ENCODE measurements around the gene CENPT. TPM values are rescaled to one million over a fixed set of nuclear protein-coding genes. Genes with fewer than 3 reads are reported as not detected.

The CENPT gene
- total and polyA plus RNA-seq, 2 of the 8 experiments (the other 6 are each of a cell fraction or from before 2014, with no cell fraction given), result 42.4 to 53.4 TPM

DNA sequence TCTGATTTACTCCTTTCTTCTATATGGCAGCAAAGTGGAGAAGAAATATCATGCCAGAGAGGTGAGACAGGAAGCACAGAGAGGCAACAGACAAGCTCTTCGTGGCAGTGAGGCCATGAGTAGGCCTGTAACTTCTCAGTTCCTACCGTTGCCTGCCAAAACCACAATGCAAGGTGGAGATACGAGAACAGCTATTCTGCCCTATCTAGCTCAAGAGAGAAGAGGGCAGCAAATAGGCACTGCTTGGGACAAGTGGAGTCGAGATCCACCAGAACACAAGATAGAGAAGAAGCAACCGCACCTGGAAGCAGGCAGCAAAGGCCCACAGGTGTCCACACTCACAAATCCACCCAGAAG, 66.0 kb downstream of the CENPT start:
- CTCF ChIA-PET (ENCODE audit: partially characterized antibody), result interaction anchor here (0.7 to 1.9 kb wide), 5 partner anchors 23 to 201 kb away, joined by 3 to 4 read pairs (median 3); no protein-coding TSS in a partner anchor
- TF ChIP-seq TEAD4 (IDR thresholded peaks at IDR 0.05; ENCODE audit: low read depth, low read length) (no peak), SIRT6 (IDR thresholded peaks at IDR 0.05; ENCODE audit: low read length) (no peak), POLR2A (IDR thresholded peaks at IDR 0.05; ENCODE audit: control extremely low read depth in 1 of 2, low read depth in 2 of 2, low read length in 2 of 2) (no peak), SP2 (IDR thresholded peaks at IDR 0.05; ENCODE audit: low read length) (no peak), RXRA (IDR thresholded peaks at IDR 0.05; ENCODE audit: insufficient read depth, low read depth, low read length) (no peak), RNF2 (IDR thresholded peaks at IDR 0.05; ENCODE audit: borderline replicate concordance, low read depth, low read length, missing control alignments, poor library complexity, severe bottlenecking) (no peak), ASH2L (IDR thresholded peaks at IDR 0.05; ENCODE audit: low read length) (no peak), POU5F1 (IDR thresholded peaks at IDR 0.05; ENCODE audit: low read depth, low read length) (no peak), CHD1 (IDR thresholded peaks at IDR 0.05; ENCODE audit: low read depth, low read length) (no peak), E2F6 (IDR thresholded peaks at IDR 0.05) (no peak)
- TF ChIP-seq, protein P1, sequence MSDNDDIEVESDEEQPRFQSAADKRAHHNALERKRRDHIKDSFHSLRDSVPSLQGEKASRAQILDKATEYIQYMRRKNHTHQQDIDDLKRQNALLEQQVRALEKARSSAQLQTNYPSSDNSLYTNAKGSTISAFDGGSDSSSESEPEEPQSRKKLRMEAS (IDR thresholded peaks at IDR 0.05), result no peak
- TF ChIP-seq, protein P2, sequence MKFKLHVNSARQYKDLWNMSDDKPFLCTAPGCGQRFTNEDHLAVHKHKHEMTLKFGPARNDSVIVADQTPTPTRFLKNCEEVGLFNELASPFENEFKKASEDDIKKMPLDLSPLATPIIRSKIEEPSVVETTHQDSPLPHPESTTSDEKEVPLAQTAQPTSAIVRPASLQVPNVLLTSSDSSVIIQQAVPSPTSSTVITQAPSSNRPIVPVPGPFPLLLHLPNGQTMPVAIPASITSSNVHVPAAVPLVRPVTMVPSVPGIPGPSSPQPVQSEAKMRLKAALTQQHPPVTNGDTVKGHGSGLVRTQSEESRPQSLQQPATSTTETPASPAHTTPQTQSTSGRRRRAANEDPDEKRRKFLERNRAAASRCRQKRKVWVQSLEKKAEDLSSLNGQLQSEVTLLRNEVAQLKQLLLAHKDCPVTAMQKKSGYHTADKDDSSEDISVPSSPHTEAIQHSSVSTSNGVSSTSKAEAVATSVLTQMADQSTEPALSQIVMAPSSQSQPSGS (IDR thresholded peaks at IDR 0.05; ENCODE audit: low read length), result no peak

More for the DNA sequence above, 66.0 kb downstream of the CENPT start:
- Histone ChIP-seq H3K14ac (ENCODE audit: insufficient read length) (no peak overlapping the region), H2BK15ac (ENCODE audit: low read length) (no peak overlapping the region), H3K18ac (ENCODE audit: extremely low read depth, low read length) (no peak overlapping the region), H3K4ac (replicated peaks; ENCODE audit: insufficient read length, low read depth, low read length) (no peak overlapping the region), H3K23me2 (ENCODE audit: low read depth, low read length) (no peaks in the 10 kb centered on the region), H3K4me1 (replicated peaks in 1 of 4; ENCODE audit: control insufficient read depth in 3 of 4, insufficient read depth in 4 of 4, low read length in 3 of 4) (peaks cover 0 to 2% (median 0%) of the 10 kb centered on the region in 4 experiments; a peak in 1 of 7 replicates), H3K9me3 (ENCODE audit: insufficient read depth in 2 of 2, low read depth in 1 of 2, low read length in 1 of 2) (no peaks in the 10 kb centered on the region), H4K20me1 (replicated peaks in 1 of 2; ENCODE audit: control insufficient read depth in 1 of 2, insufficient read depth in 2 of 2, low read length in 2 of 2) (peaks cover 0 to 12% of the 10 kb centered on the region in 2 experiments), H3K27me3 (replicated peaks in 1 of 4; ENCODE audit: control insufficient read depth in 3 of 4, extremely low read depth in 1 of 4, insufficient read depth in 3 of 4, low read length in 3 of 4) (no peaks in the 10 kb centered on the region), H3K79me1 (ENCODE audit: low read depth, low read length) (peaks cover 15% of the 10 kb centered on the region), H3K56ac (replicated peaks; ENCODE audit: insufficient read length, low read depth, low read length) (no peak overlapping the region), H4K8ac (ENCODE audit: extremely low read depth, insufficient read depth, low read length) (no peak overlapping the region), H4K5ac (ENCODE audit: insufficient read length, low read depth, low read length) (no peak overlapping the region), H3K36me3 (ENCODE audit: control insufficient read depth in 2 of 4, insufficient read depth in 4 of 4, low read length in 3 of 4) (no peaks in the 10 kb centered on the region), H3K79me2 (ENCODE audit: control insufficient read depth in 1 of 2, insufficient read depth in 2 of 2, low read length in 2 of 2) (peaks cover 0 to 8% of the 10 kb centered on the region in 2 experiments; a peak in 1 of 4 replicates), H2AK5ac (ENCODE audit: low read depth, low read length) (no peak overlapping the region), H2BK12ac (ENCODE audit: low read depth, low read length) (no peak overlapping the region), H3K9ac (replicated peaks in 1 of 4; ENCODE audit: extremely low read depth in 1 of 4, low read depth in 3 of 4, low read length in 3 of 4) (no peak overlapping the region), H2BK20ac (ENCODE audit: low read length) (no peak overlapping the region), H3K4me2 (ENCODE audit: insufficient read depth in 1 of 2, low read depth in 2 of 2, low read length in 2 of 2) (no peak overlapping the region), H3K4me3 (ENCODE audit: extremely low read depth in 1 of 4, insufficient read depth in 2 of 4, low read depth in 3 of 4, low read length in 4 of 4) (no peak overlapping the region), H2BK120ac (replicated peaks; ENCODE audit: low read depth, low read length) (no peak overlapping the region), H3K27ac (ENCODE audit: low read depth, low read length) (no peak overlapping the region), H2BK5ac (ENCODE audit: low read depth, low read length) (no peak overlapping the region; the same call in 1 of the 2 replicates), H4K91ac (replicated peaks; ENCODE audit: insufficient read length, low read length) (no peak overlapping the region), H2AFZ (ENCODE audit: low read length) (no peak overlapping the region), H3K23ac (ENCODE audit: insufficient read length) (no peak overlapping the region)
- FAIRE-seq (no peak), DNase-seq (ENCODE audit: low read depth in 1 of 2, low spot score in 2 of 2) (no peak)
- WGBS, 2 experiments (ENCODE audit: extremely low coverage in 1 of 2, insufficient coverage in 1 of 2, insufficient read length in 1 of 2, insufficient replicate concordance in 2 of 2, low coverage in 1 of 2, low lambda C conversion rate in 2 of 2, missing lambda C conversion rate in 1 of 2), result 91% methylated on average over 5 of the region's 5 CpGs; no CpG with 5 or more reads in 1 of the 2 experiments
- POLR2A ChIA-PET (ENCODE audit: partially characterized antibody), result interaction anchor here (0.6 to 1.0 kb wide), 3 partner anchors 10 to 189 kb away, joined by 3 to 5 read pairs (median 4); no protein-coding TSS in a partner anchor
